ENCODE data around the gene PHEX.
A peak's percentile ranks its signal among the peaks of the same experiment; 100 is the strongest.

Gene PHEX

DNA sequence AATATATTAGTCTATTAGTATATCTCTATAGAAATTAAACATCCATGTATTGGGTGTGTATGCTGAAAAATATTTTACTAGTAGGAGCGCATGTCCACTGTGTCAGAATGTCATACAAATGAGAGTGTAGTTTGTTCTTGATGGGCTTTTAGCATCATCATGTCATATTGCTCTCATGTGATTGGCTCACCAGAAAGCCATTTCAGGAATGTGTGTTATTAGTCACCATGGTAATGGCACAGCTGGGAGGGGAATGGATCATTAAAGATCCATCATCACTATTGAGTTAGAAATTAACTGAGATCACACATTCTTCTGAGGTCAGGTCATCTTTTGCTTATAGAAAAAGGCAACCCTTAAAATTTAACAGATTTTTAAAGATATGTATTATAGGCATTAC, 77.3 kb downstream of the PHEX start:
- DNase-seq = no peak

DNA sequence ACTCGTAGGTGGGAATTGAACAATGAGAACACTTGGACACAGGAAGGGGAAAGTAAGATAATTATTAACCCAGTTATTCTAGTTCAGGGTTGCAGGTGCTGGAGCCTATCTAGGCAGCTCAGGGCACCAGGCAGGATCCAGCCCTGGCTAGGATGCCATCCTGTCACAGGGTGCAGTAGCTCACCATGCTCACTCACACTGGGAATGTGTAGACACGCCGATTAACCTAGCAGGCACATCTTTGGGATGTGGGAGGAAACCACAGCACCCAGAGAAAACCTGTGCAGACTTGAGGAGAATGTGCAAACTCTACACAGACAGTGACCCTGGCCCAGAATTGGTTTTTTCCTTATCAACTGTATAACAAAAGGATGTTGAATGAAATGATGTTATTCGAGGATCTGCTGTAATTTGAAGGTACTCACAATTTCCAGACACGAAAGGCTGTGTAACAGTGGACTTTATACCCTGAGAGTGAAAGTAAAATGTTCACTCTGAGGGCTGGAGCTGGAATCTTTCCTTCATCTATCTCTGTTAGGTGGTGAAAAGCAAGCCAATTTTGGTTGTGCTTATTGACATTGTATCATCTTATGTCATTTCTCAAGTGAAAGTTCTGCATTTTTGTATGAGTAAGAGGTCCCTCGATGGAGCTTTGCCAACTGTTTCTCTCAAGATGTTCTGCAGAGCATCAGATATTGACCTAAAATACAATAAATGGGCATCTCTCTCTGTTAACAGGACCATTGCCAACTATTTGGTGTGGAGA, 78.8 kb downstream of the PHEX start:
- DNase-seq = no peak

DNA sequence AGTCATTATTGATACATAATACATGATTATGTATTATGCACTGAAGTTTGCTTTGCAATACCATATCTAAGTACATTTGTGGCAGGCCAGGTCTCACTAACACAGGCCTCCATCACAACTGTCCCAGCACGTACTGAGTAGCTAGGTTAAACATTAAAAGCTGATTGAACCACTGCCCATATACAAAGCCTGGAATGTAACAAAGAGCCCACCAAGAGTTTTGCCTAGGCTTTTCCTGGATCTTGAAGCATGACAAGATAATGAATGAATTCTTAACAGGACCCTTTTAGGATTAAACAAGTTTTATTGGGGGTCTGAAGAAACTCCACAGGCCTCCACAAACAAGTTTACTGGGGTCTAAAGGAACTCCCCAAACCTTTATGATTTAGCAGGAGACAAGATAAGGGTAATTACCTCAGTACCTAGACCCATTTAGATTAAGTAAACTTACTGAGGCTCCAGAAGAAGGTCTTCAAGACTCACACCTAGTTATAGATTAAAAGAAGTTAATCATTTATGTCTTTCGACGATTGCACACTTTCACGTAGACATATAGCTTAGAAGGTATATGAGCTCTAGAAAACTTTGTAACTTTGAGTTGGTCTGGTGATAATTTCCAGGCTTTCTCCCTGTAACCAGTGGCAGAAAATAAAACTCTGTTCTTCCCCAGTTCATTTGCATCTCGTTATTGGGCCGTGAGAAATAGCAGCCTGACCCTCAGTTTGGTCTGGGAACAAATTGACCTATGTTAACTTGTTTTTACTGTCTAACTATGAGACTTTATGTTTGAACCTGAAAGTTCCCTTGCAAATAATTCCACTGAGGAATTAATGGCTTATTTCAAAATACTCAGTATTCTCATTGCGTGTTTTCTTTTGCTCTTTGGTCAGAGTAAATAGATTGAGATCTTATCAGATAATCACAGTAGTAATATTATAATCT, 84.8 kb downstream of the PHEX start:
- no peak for DNase-seq

DNA sequence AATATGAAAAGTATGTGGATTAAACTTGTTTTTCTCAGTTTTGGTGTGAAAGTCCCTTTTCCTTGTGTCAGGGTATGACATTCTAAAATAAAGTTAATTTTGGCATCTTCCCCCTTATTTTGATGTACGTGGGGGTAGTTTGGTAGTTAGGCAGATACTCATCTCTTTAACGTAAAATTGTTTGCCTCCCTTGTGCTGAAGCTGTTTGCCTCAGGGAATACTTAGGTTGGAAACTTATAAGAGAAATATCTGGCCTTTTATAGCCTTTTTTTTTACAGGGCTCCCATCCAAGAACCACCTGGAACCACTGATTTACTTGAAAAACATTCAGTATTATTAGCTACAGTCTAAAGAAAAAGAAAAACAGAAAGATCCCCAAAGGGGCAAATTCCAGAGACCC, 85.5 kb downstream of the PHEX start:
- no peak for DNase-seq

DNA sequence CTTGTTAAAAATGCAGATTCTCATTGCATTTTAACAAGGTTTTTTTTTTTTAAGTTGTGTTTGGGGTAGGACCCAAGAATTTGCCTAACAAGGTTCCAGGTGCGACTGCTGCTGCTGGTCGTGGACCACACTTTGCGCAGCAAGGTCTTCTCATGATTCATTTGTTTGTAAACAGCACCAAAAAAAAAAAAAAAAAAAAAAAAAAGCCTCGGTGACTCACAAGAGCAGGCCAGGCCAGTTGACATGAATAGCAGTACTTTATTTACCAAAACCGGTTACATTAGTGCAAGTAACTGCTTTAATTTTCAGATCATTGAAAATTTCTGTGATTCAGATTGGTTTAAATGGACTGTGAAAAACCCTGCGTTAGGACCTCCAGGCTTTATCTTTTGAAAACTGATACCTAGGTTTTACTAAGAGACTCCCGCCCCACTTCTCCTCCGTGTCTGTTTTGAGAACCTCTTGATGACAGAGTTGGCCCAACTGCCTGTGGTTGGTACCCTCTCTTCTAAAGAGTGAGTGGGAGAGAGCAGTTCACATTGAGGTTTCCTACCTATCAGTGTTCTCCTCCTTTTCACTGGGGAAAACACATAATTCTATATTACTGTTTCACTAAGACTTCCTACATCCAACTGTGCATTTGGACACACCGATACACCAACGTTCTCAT, 86.2 kb downstream of the PHEX start:
- DNase-seq = no peak

DNA sequence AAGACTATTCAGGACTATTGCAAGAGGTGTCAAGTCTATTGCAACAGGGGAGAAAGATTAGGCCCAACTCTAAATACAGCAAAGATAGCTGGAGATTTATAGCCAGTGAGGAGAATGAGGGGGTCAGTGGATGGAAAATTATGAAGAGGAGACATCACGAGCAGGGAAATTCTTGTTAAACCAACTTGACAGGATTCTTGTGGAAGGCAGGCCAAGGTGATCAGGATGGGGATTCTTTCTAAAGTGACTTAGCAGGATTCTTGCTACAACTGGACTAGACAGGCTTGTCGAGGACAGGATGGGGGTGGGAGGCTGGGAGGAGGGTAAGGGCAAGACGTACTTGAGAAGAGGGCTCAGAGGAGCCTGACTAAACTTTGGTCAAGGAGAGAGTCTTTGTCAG, 89.0 kb downstream of the PHEX start:
- DNase-seq = no peak

DNA sequence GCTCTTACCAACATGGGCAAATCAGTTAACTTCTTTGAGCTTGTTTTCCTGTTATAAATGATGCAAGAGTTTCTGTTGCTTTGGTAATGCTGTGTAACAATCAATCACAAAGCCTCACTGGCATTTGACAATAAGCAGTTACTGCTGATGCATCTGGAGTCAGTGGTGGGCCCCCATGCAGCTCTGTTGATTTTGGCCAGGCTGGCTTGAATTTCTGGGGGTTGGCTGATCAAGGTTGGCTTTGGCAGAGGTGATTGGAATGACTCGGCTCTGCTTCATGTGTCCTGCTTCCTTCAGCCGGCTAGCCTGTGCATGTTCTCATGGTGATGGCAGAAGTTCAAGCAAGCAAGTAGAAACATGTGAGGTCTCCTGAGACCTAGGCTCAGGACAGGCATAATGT, 90.4 kb downstream of the PHEX start:
- no peak for DNase-seq

- DNase-seq = no peak
These were observed 92.0 kb downstream of the PHEX start for GRCh38 chrX:22124098-22124497.

GRCh38 chrX:22125481-22125880, 93.4 kb downstream of the PHEX start:
- no peak for DNase-seq

DNA sequence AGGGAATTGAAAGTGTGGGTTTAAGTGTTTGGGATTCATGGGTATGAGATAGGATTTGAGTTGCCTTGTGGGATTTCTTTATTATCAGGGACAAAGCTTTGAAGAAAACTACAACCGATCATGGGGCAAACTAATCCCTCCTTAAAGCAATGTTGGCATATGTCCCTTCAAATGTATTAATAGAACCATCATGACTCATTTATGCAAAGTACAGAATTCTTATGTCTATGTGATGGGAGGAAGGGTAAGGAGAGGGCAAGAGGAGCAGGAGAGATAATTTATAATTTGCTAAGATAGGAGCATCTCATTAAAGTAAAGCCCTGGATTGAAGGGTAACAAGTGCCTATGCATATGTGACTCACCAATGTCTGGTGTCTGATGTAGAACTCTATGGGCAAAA, 94.2 kb downstream of the PHEX start:
- DNase-seq = no peak

DNA sequence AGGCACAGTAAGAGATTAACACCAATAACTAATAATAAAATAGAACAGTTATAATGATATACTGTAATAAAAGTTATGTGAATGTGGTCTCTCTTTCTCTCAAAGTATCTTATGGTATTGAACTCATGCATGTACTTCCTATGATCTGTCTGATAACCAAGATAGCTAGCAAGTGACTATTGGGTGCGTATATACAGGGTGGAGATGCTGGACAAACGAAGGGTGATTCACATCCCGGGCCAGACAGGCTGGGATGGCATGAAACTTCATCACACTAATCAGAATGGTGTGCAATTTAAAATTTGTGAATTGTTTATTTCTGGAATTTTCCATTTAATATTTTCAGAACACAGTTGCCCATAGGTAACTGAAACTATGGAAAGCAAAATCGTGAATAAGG, 96.8 kb downstream of the PHEX start:
- DNase-seq = no peak

DNA sequence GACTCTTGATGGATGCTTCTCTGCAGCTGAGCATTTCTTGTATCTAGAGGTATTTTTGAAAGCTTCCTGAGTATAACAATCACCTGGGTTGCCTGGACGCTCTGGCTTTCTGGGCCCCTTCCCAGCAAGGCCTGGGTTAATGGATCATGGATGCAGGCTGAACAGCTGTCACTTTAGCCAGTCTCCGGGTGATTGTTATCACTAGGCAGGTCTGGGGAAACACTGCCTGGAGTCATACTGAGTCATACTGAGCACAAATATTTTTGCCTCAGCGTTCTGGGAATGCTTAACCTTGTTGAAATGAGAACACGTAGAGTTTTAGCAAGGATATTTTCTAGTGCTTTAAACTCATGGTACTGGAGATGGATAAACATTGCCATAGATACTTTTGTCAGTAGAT, 102.6 kb downstream of the PHEX start:
- no peak for DNase-seq

GRCh38 chrX:22135171-22135711, 103.1 kb downstream of the PHEX start:
- DNase-seq = no peak

DNA sequence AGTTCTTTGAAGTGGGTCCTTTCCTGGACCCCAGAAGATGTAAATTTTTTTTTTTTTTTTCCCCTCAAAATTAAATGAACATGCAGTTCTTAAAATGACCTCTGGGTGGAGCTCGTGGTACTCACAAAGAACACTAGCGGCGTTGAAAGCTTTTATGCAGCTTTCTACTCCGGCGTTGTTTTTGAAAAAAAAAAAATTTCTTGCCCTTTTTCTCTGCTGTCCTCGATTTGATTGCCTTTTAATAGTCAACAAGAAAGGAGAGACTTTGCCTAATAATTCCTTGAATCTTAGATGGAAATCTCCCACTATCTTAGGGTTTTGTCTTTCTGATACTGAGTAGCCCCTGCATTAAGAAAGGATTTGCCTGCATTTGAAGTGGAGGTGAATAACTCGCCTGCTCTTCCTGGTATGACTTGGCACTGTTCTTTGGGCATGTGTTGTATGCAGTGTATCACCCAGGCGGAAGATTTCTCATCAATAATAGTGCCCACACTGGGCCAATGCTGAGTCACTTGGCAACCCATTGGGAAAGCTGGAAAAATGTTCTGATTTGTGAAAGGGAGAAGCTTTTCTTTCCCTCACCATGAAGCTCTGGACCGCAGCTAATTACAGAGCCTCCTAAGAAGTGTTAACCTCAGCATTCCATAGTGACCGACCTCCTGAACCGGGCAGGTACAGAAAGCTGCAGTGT, 104.0 kb downstream of the PHEX start:
- DNase-seq = peak; percentile 54

- no peak for DNase-seq
These were observed 104.6 kb downstream of the PHEX start for GRCh38 chrX:22136711-22137110.

DNA sequence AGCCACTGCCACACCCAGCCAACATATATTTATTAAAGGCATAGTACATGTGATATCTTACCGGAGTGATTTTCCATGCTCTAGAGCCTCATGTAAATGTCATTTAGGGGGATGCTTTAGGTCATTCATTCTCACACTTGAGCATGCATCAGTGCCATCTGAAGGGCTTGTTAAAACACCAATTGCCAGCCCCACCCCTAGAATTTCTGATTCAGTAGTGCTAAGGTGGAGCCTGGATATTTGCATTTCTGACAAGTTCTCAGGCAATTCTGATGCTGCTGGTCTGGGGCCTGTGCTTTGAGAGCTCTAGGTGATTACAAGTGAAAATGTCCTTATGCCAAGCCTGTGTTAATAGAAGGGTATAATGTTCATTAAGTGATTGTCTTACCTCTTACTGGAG, 107.7 kb downstream of the PHEX start:
- DNase-seq = no peak

DNA sequence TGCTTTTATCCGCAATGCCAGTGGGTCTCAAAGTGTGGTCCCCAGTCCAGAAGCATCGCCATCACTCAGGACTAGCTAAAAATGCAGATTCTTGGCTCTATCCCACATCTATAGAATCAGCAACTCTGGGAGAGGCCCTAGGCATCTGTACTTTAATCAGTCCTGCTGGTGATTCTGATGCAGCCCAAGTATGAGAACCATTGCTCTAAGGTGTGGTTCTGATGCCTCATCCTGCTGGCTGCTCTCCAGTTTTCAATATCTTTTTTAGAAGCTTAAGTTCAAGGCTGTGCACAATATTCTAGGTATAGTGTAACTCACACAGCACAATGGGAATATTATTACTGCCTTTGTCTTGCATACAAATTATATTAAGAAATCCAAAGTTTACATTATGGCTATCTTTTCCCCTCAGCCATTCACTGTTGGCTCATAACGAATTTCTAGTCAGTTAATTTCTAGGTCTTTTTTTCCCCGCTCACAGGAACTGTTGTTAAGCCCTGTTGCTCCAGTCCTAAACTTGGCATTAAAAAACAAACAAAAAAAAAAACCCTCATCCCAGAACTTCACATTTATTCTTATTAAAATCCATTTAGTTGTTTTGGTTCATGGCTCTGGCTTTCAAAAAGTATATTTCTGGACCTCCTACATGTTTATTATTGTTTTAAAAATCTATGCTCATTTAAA, 109.1 kb downstream of the PHEX start:
- no peak for DNase-seq

- DNase-seq = no peak
These were observed 115.1 kb downstream of the PHEX start for GRCh38 chrX:22147214-22147613.

DNA sequence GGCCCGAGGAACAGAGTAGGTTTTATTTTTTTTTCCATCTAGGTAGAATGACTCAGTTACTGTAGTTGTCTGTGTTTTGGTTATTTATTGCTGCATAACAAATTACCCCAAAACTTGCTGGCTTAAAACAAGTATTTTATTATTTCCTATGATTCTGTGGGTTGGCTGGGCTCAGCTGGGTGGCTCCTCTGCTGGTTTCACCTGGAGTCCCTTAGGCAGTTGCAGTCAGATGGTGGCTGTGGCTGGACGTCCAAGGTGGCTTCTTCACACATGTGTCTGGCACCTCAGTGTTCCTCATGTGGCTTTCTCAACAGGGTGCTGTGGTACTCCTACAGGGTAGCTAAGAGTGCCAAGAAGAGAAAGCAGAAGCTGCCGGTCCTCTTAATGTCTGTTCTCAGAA, 115.8 kb downstream of the PHEX start:
- no peak for DNase-seq

DNA sequence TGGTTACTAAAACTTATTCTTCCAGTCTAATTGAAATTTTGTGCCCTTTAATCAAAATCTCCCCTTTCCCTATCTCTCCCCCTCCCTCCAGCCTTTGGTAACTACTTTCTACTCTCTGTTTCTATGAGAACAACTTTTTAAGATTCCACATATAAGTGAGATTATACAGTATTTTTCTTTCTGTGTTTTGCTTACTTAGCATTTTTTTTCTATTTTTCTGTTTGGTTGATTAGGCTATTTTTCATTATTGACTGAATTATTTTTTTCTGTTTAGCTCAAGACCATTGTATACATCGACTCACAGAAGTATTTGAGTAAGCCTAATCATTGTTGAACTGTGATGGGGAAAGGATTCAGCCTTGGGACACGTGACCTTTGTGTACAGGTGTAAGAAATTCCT, 116.4 kb downstream of the PHEX start:
- no peak for DNase-seq

DNA sequence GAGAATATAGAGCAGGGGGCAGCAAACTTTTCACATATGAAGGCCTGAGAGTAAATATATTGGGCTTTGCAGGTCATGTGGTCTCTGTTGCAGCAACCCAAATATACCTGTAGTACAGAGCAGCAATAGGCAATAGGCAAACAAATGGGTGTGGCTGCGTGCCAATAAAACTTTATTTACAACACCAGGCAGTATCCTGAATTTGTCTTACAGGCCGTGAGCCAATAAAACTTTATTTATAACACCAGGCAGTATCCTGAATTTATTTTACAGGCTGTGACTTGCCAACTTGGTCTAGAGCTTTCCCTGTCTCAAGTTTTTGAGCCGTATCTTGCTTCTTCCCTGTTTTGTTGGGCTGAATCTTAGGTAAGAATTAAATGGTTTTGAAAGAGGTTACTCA, 118.2 kb downstream of the PHEX start:
- DNase-seq = no peak

DNA sequence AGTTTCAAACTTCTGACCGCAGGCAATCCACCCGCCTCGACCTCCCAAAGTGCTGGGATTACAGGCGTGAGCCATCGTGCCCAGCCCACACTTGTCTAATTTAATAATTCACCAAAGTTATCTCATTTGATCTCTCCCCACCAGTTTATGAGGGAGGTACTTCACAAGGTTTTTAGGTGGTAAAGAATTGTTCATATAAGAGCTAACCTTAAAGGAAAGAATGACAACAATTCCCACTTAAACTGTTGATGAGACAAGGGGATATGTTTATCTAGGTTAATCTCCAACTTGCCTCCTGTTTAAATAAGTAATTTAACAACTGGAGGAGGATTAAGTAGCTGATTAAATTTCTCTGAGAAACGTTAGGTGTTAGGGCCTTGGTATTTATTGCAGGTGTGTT, 123.0 kb downstream of the PHEX start:
- DNase-seq = no peak

Measured in NCI-H1105 treated with DMSO at 0.1 percent for 48 hours (cell line).